HepG2 (cell line): ENCODE measurements around the gene FGD6. TPM values are rescaled to one million over a fixed set of nuclear protein-coding genes. Genes with fewer than 3 reads are reported as not detected.

Experiments
- ATAC-seq: fragments of 200-7000 bp; cut with Tn5 transposase; 3 replicates; pipeline ENCODE4 v1.9.1; 2020; ENCODE audit warnings: mild to moderate bottlenecking, moderate library complexity
- BruUV-seq: library from RNA; stranded (reverse); fragments of 400-500 nt; replicated peaks from 2 replicates; lab custom pipeline; 2021; lab: Mats Ljungman, UMichigan
- CTCF ChIA-PET: fragments of 300-600 bp; formaldehyde crosslinking; extraction: SDS; loops from one replicate; lab custom pipeline; 2021; ENCODE audit warnings: low total read pairs, inconsistent platforms, low intra/inter-chr PET ratio; lab: Yijun Ruan, JAX
- POLR2A ChIA-PET: fragments of 350-600 bp; sonication (Branson Sonifier 250); formaldehyde crosslinking; loops from one replicate; lab custom pipeline; 2020; ENCODE audit warnings: antibody characterized with exemption, inconsistent platforms; lab: Yijun Ruan, JAX
- DNase-seq: peaks from one replicate; pipeline ENCODE4 v3.0.0-alpha.2; 2015; ENCODE audit warnings: low spot score
- FAIRE-seq: peaks from 3 replicates; lab custom pipeline; 2011; peaks lifted over from hg19 to GRCh38; lab: Jason Lieb, UNC
- H2AFZ ChIP-seq: one replicate; pipeline ENCODE4 v1.6.1; 2011; ENCODE audit warnings: low read length, inconsistent platforms
- H3K27ac ChIP-seq: fragments of 300-600 bp; 3 replicates; pipeline ENCODE4 v1.8.0; 2011; ENCODE audit warnings: mixed run types, mild to moderate bottlenecking, mixed read lengths, low read length, inconsistent platforms; ENCODE audit not compliant: insufficient read depth; ENCODE audit errors: extremely low read length
- H3K27me3 ChIP-seq, 2 experiments: fragments of 200-600 bp in 1 of 2; 2 replicates in 1 of 2; 3 replicates in 1 of 2; pipeline versions ENCODE4 v1.6.0 to v1.8.0; 2011; ENCODE audit warnings: low read length in 2 of 2, mild to moderate bottlenecking in 2 of 2, moderate library complexity in 2 of 2, inconsistent platforms in 1 of 2; ENCODE audit not compliant: insufficient read depth in 2 of 2, control insufficient read depth in 1 of 2
- H3K36me3 ChIP-seq, 2 experiments: fragments of 200-600 bp in 1 of 2; replicated peaks in 1 of 2; 2 replicates in 1 of 2; 3 replicates in 1 of 2; pipeline versions ENCODE4 v1.5.1 to v1.8.0; 2011; ENCODE audit warnings: low read length in 2 of 2, inconsistent platforms in 1 of 2; ENCODE audit not compliant: insufficient read depth in 2 of 2, control insufficient read depth in 1 of 2
- H3K4me1 ChIP-seq: 2 replicates; pipeline ENCODE4 v1.5.1; 2012; ENCODE audit warnings: low read length, inconsistent platforms; ENCODE audit not compliant: insufficient read depth
- H3K4me2 ChIP-seq: 2 replicates; pipeline ENCODE4 v1.6.0; 2011; ENCODE audit warnings: low read depth, low read length, inconsistent platforms
- H3K4me3 ChIP-seq, 3 experiments: fragments of 200-600 bp in 1 of 3; sonication (generic), shearing (Covaris generic) in 1 of 3; replicated peaks in 1 of 3; 2 replicates each; pipeline ENCODE4 v1.5.1; 2011 to 2016; ENCODE audit warnings: low read length in 3 of 3, inconsistent platforms in 2 of 3, low read depth in 2 of 3, mild to moderate bottlenecking in 2 of 3, control low read depth in 1 of 3, mixed read lengths in 1 of 3; ENCODE audit not compliant: insufficient read depth in 1 of 3
- H3K79me2 ChIP-seq: one replicate; pipeline ENCODE4 v1.6.1; 2011; ENCODE audit warnings: low read length, inconsistent platforms; ENCODE audit not compliant: insufficient read depth
- H3K9ac ChIP-seq: 2 replicates; pipeline ENCODE4 v1.6.0; 2011; ENCODE audit warnings: mild to moderate bottlenecking, low read depth, low read length, inconsistent platforms; ENCODE audit not compliant: insufficient read depth
- H3K9me3 ChIP-seq: 2 replicates; pipeline ENCODE4 v1.5.1; 2012; ENCODE audit warnings: mild to moderate bottlenecking, low read length
- H4K20me1 ChIP-seq: 2 replicates; pipeline ENCODE4 v1.6.0; 2011; ENCODE audit warnings: inconsistent platforms, mild to moderate bottlenecking, low read length, moderate library complexity; ENCODE audit not compliant: insufficient read depth
- CC2D1A ChIP-seq: sonication (generic); formaldehyde crosslinking; IDR thresholded peaks from 2 replicates; pipeline ENCODE4 v1.8.1; 2023; ENCODE audit warnings: mild to moderate bottlenecking, missing genetic modification reagents
- ELF1 ChIP-seq: sonication (generic); formaldehyde crosslinking; IDR thresholded peaks from 2 replicates; pipeline ENCODE4 v1.4.0; 2020; ENCODE audit warnings: missing genetic modification reagents
- JUNB ChIP-seq: sonication (generic); formaldehyde crosslinking; IDR thresholded peaks from 2 replicates; pipeline ENCODE4 v1.8.0; 2022; ENCODE audit warnings: missing genetic modification reagents, mild to moderate bottlenecking, borderline replicate concordance
- JUND ChIP-seq: sonication (generic); formaldehyde crosslinking; IDR thresholded peaks from 2 replicates; pipeline ENCODE4 v1.8.0; 2022; ENCODE audit warnings: mild to moderate bottlenecking, missing genetic modification reagents
- PAF1 ChIP-seq: IDR thresholded peaks from 2 replicates; pipeline ENCODE4 v1.6.1; 2016; ENCODE audit warnings: missing genetic modification reagents, missing compliant biosample characterization
- ZFP90 ChIP-seq: sonication (generic); formaldehyde crosslinking; IDR thresholded peaks from 2 replicates; pipeline ENCODE4 v1.8.0; 2022; ENCODE audit warnings: missing genetic modification reagents, mild to moderate bottlenecking, inconsistent platforms, borderline replicate concordance
- ZNF205 ChIP-seq: IDR thresholded peaks from 2 replicates; pipeline ENCODE4 v1.6.1; 2018; ENCODE audit warnings: missing biosample characterization, missing genetic modification reagents
- WGBS: methylation state at CpG from one replicate; pipeline ENCODE4 v1.1.6; 2017; ENCODE audit warnings: low lambda C conversion rate; 5-methylcytosine and 5-hydroxymethylcytosine counted together
- in situ Hi-C: cut with HindIII; loops from 2 replicates; pipeline ENCODE4 v1.10.0; 2017; ENCODE audit warnings: low pct_unique_long_range_greater_than_20kb; ENCODE audit not compliant: extremely low pct_ligation_motif_present
- intact Hi-C: fragments of 100-400 bp; cut with micrococcal nuclease; formaldehyde crosslinking; loops from one replicate; pipeline ENCODE4 v1.10.0; 2022; ENCODE audit not compliant: unreplicated experiment
- polyA plus RNA-seq, 8 experiments: library from polyadenylated mRNA; depleted of rRNA in 3 of 8; stranded (reverse) in 7 of 8; unstranded in 1 of 8; fragments of >200 nt; fragmentation: Illumina TruSeq in 4 of 8; extraction: Trizol in 4 of 8; gene quantifications; 2 replicates each; pipeline versions ENCODE4 v1.2.1 to v1.2.3, GENCODE V29; 2011 to 2016; ENCODE audit warnings: low read depth in 4 of 8, missing spikeins in 1 of 8, mixed read lengths in 1 of 8; ENCODE audit not compliant: insufficient read depth in 1 of 8
- total RNA-seq, 5 experiments: library from RNA; depleted of rRNA; stranded (reverse); fragments of >200 nt; fragmentation: Illumina TruSeq; extraction: Trizol; gene quantifications; 2 replicates each; pipeline ENCODE4 v1.2.3, GENCODE V29; 2016; ENCODE audit warnings: low read depth in 1 of 5
- TF ChIP-seq, protein P1 (sequence below): sonication (generic); formaldehyde crosslinking; IDR thresholded peaks from 2 replicates; pipeline ENCODE4 v1.4.0; 2020; ENCODE audit warnings: missing genetic modification reagents, mild to moderate bottlenecking, borderline replicate concordance

FGD6 gene
- total and polyA plus RNA-seq, 2 of the 13 experiments (the other 11 are each of a cell fraction or from before 2014, with no cell fraction given), result 2.2 to 4.3 TPM

DNA sequence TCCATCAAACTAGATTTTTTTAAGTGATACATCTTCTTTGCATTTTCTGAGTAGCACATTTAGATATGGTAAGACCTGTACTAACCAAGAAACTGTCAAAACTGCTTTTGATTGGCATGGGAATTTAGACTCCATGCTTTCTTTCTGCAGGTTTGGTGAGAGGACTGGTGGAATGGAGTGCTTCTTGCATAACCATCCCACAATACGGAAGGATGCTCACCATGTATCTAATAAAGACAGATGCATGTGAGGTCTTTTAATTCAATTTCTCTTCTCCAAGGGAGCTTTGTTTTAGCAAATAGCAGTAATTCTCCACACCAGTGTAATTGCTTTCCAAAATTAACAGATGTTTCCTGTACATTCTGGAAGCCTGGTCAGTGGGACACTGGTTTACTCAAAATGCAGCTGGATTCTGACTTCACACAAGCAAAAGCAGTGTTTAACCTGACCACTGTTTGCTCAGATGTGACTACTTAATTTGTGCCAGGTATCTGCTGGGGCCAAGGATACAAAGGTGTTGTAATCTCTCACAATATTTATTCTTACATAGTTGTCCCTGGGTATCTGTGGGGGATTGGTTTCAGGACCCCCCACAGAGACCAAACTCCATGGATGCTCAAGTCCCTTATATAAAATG lies 26.1 kb downstream of the FGD6 start:
- ChIA-PET POLR2A (no interaction called here), CTCF (no interaction called here)
- DNase-seq, result peak; percentile 52
- Histone ChIP-seq H3K27me3 (no peaks in the 10 kb centered on the region), H3K9ac (no peak overlapping the region), H3K4me3 (no peak overlapping the region), H3K4me2 (no peak overlapping the region), H3K27ac (no peak overlapping the region), H3K36me3 (no peaks in the 10 kb centered on the region), H3K4me1 (peaks cover 10% of the 10 kb centered on the region), H3K9me3 (no peaks in the 10 kb centered on the region), H3K79me2 (peaks cover 2% of the 10 kb centered on the region), H4K20me1 (no peaks in the 10 kb centered on the region), H2AFZ (no peak overlapping the region)
- BruUV-seq, result no TSS peak
- FAIRE-seq, result peak; percentile 15
- ATAC-seq, result no peak; the same call in 2 of the 3 replicates
- intact Hi-C loops, result no loop called here
- WGBS, result 100% methylated on average over 1 of the region's 1 CpG
- TF ChIP-seq PAF1 (CRISPR knock-in tag), result no peak
- TF ChIP-seq ZFP90 (CRISPR knock-in tag), result no peak
- no peak for TF ChIP-seq JUND (CRISPR knock-in tag)
- no peak for TF ChIP-seq ELF1 (CRISPR knock-in tag)
- no peak for TF ChIP-seq ZNF205 (CRISPR knock-in tag)
- no peak for TF ChIP-seq JUNB (CRISPR knock-in tag)
- TF ChIP-seq CC2D1A (CRISPR knock-in tag), result no peak
- TF ChIP-seq, protein P1, sequence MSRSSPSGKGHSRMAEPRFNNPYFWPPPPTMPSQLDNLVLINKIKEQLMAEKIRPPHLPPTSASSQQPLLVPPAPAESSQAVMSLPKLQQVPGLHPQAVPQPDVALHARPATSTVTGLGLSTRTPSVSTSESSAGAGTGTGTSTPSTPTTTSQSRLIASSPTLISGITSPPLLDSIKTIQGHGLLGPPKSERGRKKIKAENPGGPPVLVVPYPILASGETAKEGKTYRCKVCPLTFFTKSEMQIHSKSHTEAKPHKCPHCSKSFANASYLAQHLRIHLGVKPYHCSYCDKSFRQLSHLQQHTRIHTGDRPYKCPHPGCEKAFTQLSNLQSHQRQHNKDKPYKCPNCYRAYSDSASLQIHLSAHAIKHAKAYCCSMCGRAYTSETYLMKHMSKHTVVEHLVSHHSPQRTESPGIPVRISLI (CRISPR knock-in tag), result no peak
- in situ Hi-C loops, result no loop called here
